IPS-15b (cell line): ENCODE results near the gene TST.

ENCODE experiments used
- H3K27me3 ChIP-seq: one replicate; pipeline ENCODE4 v1.6.1; 2013; ENCODE audit warnings: low read length; ENCODE audit not compliant: control insufficient read depth, insufficient read depth
- H3K36me3 ChIP-seq: one replicate; pipeline ENCODE4 v1.6.1; 2013; ENCODE audit warnings: low read length; ENCODE audit not compliant: control insufficient read depth, insufficient read depth
- H3K4me1 ChIP-seq: one replicate; pipeline ENCODE4 v1.6.1; 2013; ENCODE audit warnings: mild to moderate bottlenecking, low read length; ENCODE audit not compliant: control insufficient read depth, insufficient read depth
- H3K4me3 ChIP-seq: one replicate; pipeline ENCODE4 v1.5.1; 2013; ENCODE audit warnings: low read depth, low read length
- H3K9ac ChIP-seq: one replicate; pipeline ENCODE4 v1.6.1; 2013; ENCODE audit warnings: low read depth, mild to moderate bottlenecking, low read length
- H3K9me3 ChIP-seq: one replicate; pipeline ENCODE4 v1.6.1; 2013; ENCODE audit warnings: mild to moderate bottlenecking, low read length; ENCODE audit not compliant: control insufficient read depth, insufficient read depth

Gene TST

GRCh38 chr22:37037669-37038068 is 18.4 kb upstream of the TST start:
- Histone ChIP-seq H3K27me3 (no peaks in the 10 kb centered on the region), H3K9ac (no peak overlapping the region), H3K36me3 (no peaks in the 10 kb centered on the region), H3K4me1 (peaks cover 2% of the 10 kb centered on the region), H3K4me3 (no peak overlapping the region), H3K9me3 (no peaks in the 10 kb centered on the region)

GRCh38 chr22:37036655-37037377 is 17.6 kb upstream of the TST start:
- no peak overlapping the region for H3K4me3 ChIP-seq
- no peak overlapping the region for H3K9ac ChIP-seq
- H3K27me3 ChIP-seq, result no peaks in the 10 kb centered on the region
- no peaks in the 10 kb centered on the region for H3K9me3 ChIP-seq
- H3K4me1 ChIP-seq, result peaks cover 2% of the 10 kb centered on the region
- no peaks in the 10 kb centered on the region for H3K36me3 ChIP-seq

- H3K4me1 ChIP-seq, result no peaks in the 10 kb centered on the region
These were observed 14.6 kb upstream of the TST start for GRCh38 chr22:37033605-37034430.

GRCh38 chr22:37032535-37033460 is 13.6 kb upstream of the TST start:
- Histone ChIP-seq H3K4me1 (peaks cover under 1% of the 10 kb centered on the region), H3K27me3 (no peaks in the 10 kb centered on the region), H3K9ac (no peak overlapping the region), H3K4me3 (no peak overlapping the region), H3K9me3 (no peaks in the 10 kb centered on the region), H3K36me3 (peaks cover 6% of the 10 kb centered on the region)

More at GRCh38 chr22:37033605-37034430, 14.6 kb upstream of the TST start:
- no peak overlapping the region for H3K4me3 ChIP-seq
- H3K27me3 ChIP-seq, result no peaks in the 10 kb centered on the region
- peaks cover 6% of the 10 kb centered on the region for H3K36me3 ChIP-seq
- H3K9me3 ChIP-seq, result no peaks in the 10 kb centered on the region
- H3K9ac ChIP-seq, result no peak overlapping the region

- peaks cover 4% of the 10 kb centered on the region for H3K4me1 ChIP-seq
- no peaks in the 10 kb centered on the region for H3K9me3 ChIP-seq
- no peak overlapping the region for H3K9ac ChIP-seq
- no peaks in the 10 kb centered on the region for H3K27me3 ChIP-seq
- H3K4me3 ChIP-seq, result no peak overlapping the region
- peaks cover 10% of the 10 kb centered on the region for H3K36me3 ChIP-seq
These were observed 12.9 kb upstream of the TST start for GRCh38 chr22:37032134-37032534.

GRCh38 chr22:37030560-37031281 is 11.5 kb upstream of the TST start:
- peaks cover 4% of the 10 kb centered on the region for H3K4me1 ChIP-seq
- H3K36me3 ChIP-seq, result peaks cover 11% of the 10 kb centered on the region
- no peaks in the 10 kb centered on the region for H3K27me3 ChIP-seq
- no peak overlapping the region for H3K9ac ChIP-seq
- H3K9me3 ChIP-seq, result no peaks in the 10 kb centered on the region
- H3K4me3 ChIP-seq, result no peak overlapping the region

GRCh38 chr22:37028692-37029674 is 9.7 kb upstream of the TST start:
- no peak overlapping the region for H3K4me3 ChIP-seq
- no peaks in the 10 kb centered on the region for H3K9me3 ChIP-seq
- peaks cover 26% of the 10 kb centered on the region for H3K36me3 ChIP-seq
- no peaks in the 10 kb centered on the region for H3K27me3 ChIP-seq
- peaks cover 4% of the 10 kb centered on the region for H3K4me1 ChIP-seq
- H3K9ac ChIP-seq, result no peak overlapping the region

GRCh38 chr22:37027556-37027955 is 8.3 kb upstream of the TST start:
- no peaks in the 10 kb centered on the region for H3K27me3 ChIP-seq
- no peak overlapping the region for H3K9ac ChIP-seq
- peaks cover 26% of the 10 kb centered on the region for H3K36me3 ChIP-seq
- H3K4me1 ChIP-seq, result peaks cover 4% of the 10 kb centered on the region
- H3K9me3 ChIP-seq, result no peaks in the 10 kb centered on the region
- H3K4me3 ChIP-seq, result no peak overlapping the region

- peaks cover 26% of the 10 kb centered on the region for H3K36me3 ChIP-seq
- H3K9ac ChIP-seq, result no peak overlapping the region
- no peaks in the 10 kb centered on the region for H3K9me3 ChIP-seq
- no peak overlapping the region for H3K4me3 ChIP-seq
- peaks cover 4% of the 10 kb centered on the region for H3K4me1 ChIP-seq
- H3K27me3 ChIP-seq, result no peaks in the 10 kb centered on the region
These were observed 7.1 kb upstream of the TST start for GRCh38 chr22:37026325-37026724.

GRCh38 chr22:37025500-37026070 is 6.3 kb upstream of the TST start:
- Histone ChIP-seq H3K36me3 (peaks cover 26% of the 10 kb centered on the region), H3K9me3 (no peaks in the 10 kb centered on the region), H3K4me1 (peaks cover 4% of the 10 kb centered on the region), H3K27me3 (no peaks in the 10 kb centered on the region), H3K4me3 (no peak overlapping the region), H3K9ac (no peak overlapping the region)
